HG02642 (cell line): ENCODE results near the gene MYBPHL.

Experiments used
- ATAC-seq: cut with Tn5 transposase; IDR thresholded peaks from one replicate; pipeline ENCODE4 v1.9.1; 2021; ENCODE audit warnings: mild to moderate bottlenecking; ENCODE audit not compliant: unreplicated experiment, poor library complexity

The MYBPHL gene

GRCh38 chr1:109306832-109307273, at the start of gene MYBPHL:
TSS of gene MYBPHL (minus strand) at chr1:109307011. CDS start at chr1:109306991, 20 bp downstream.
- no peak for ATAC-seq

GRCh38 chr1:109356505-109356904, 49.7 kb upstream of the MYBPHL start:
- no peak for ATAC-seq

GRCh38 chr1:109354929-109355328, 48.1 kb upstream of the MYBPHL start:
- no peak for ATAC-seq

GRCh38 chr1:109351457-109351856, 44.6 kb upstream of the MYBPHL start:
- ATAC-seq = no peak

- no peak for ATAC-seq
Observed at GRCh38 chr1:109350655-109351054, 43.8 kb upstream of the MYBPHL start.

- no peak for ATAC-seq
Observed at GRCh38 chr1:109350182-109350581, 43.4 kb upstream of the MYBPHL start.

- no peak for ATAC-seq
Observed at GRCh38 chr1:109347511-109347910, 40.7 kb upstream of the MYBPHL start.

GRCh38 chr1:109341944-109342930, 35.4 kb upstream of the MYBPHL start:
- no peak for ATAC-seq

GRCh38 chr1:109338608-109339007, 31.8 kb upstream of the MYBPHL start:
- no peak for ATAC-seq

GRCh38 chr1:109338091-109338490, 31.3 kb upstream of the MYBPHL start:
- ATAC-seq = no peak

- no peak for ATAC-seq
Observed at GRCh38 chr1:109335091-109335490, 28.3 kb upstream of the MYBPHL start.

GRCh38 chr1:109331113-109331512, 24.3 kb upstream of the MYBPHL start:
- ATAC-seq = no peak

GRCh38 chr1:109327285-109327684, 20.5 kb upstream of the MYBPHL start:
- no peak for ATAC-seq

- no peak for ATAC-seq
Observed at GRCh38 chr1:109322974-109323373, 16.2 kb upstream of the MYBPHL start.

GRCh38 chr1:109319114-109319513, 12.3 kb upstream of the MYBPHL start:
- ATAC-seq = no peak

- no peak for ATAC-seq
Observed at GRCh38 chr1:109316506-109316905, 9.7 kb upstream of the MYBPHL start.

GRCh38 chr1:109315288-109315687, 8.5 kb upstream of the MYBPHL start:
- ATAC-seq = no peak

GRCh38 chr1:109314795-109315194, 8.0 kb upstream of the MYBPHL start:
- ATAC-seq = no peak

GRCh38 chr1:109312978-109313775, 6.4 kb upstream of the MYBPHL start:
- ATAC-seq = no peak

GRCh38 chr1:109312246-109312645, 5.4 kb upstream of the MYBPHL start:
- no peak for ATAC-seq

GRCh38 chr1:109309347-109309746, 2.5 kb upstream of the MYBPHL start:
- ATAC-seq = no peak
